ENCODE results near the gene NEUROG2. TPM values are rescaled to one million over a fixed set of nuclear protein-coding genes. Genes with fewer than 3 reads are reported as not detected.

Gene NEUROG2
- total and polyA plus RNA-seq, 2 of the 8 experiments (the other 6 are each of a cell fraction or from before 2014, with no cell fraction given) = 0.03 TPM; not detected in 1

- no peak overlapping the region for H3K27ac ChIP-seq (ENCODE audit: low read depth, low read length)
- no peak overlapping the region for H2BK15ac ChIP-seq (ENCODE audit: low read length)
- FAIRE-seq (no peak), DNase-seq (ENCODE audit: low read depth in 1 of 2, low spot score in 2 of 2) (peak in 1 of 2 experiments; percentile 75)
- H4K8ac ChIP-seq (ENCODE audit: extremely low read depth, insufficient read depth, low read length) = 0 out of 2 replicates have a peak overlapping the region, but pooled peaks have one; percentile 16
- no peak overlapping the region; the same call in 1 of the 2 replicates for H3K18ac ChIP-seq (ENCODE audit: extremely low read depth, low read length)
- H3K79me2 ChIP-seq (ENCODE audit: control insufficient read depth in 1 of 2, insufficient read depth in 2 of 2, low read length in 2 of 2) = no peaks in the 10 kb centered on the region
- WGBS, 2 experiments (ENCODE audit: extremely low coverage in 1 of 2, insufficient coverage in 1 of 2, insufficient read length in 1 of 2, insufficient replicate concordance in 2 of 2, low coverage in 1 of 2, low lambda C conversion rate in 2 of 2, missing lambda C conversion rate in 1 of 2) = 1% methylated on average over 43 of the region's 52 CpGs; no CpG with 5 or more reads in 1 of the 2 experiments
- H2BK12ac ChIP-seq (ENCODE audit: low read depth, low read length) = no peak overlapping the region; the same call in 1 of the 2 replicates
- ChIA-PET CTCF (ENCODE audit: partially characterized antibody) (interaction anchor here (0.6 to 4.1 kb wide), 7 partner anchors 8 to 187 kb away, joined by 3 to 24 read pairs (median 4); no protein-coding TSS in a partner anchor), POLR2A (ENCODE audit: partially characterized antibody) (interaction anchor here (1.4 kb wide), 1 partner anchor 8 kb away, joined by 4 read pairs; no protein-coding TSS in a partner anchor)
- H2AFZ ChIP-seq (ENCODE audit: low read length) = no peak overlapping the region
- H3K4me1 ChIP-seq (replicated peaks in 1 of 4; ENCODE audit: control insufficient read depth in 3 of 4, insufficient read depth in 4 of 4, low read length in 3 of 4) = peaks cover 9 to 32% (median 18%) of the 10 kb centered on the region in 4 experiments
- no peak overlapping the region for H4K91ac ChIP-seq (replicated peaks; ENCODE audit: insufficient read length, low read length)
- H3K4ac ChIP-seq (replicated peaks; ENCODE audit: insufficient read length, low read depth, low read length) = no peak overlapping the region
- H3K23ac ChIP-seq (ENCODE audit: insufficient read length) = no peak overlapping the region
- no peak overlapping the region for H2BK20ac ChIP-seq (ENCODE audit: low read length)
- H3K27me3 ChIP-seq (replicated peaks in 1 of 4; ENCODE audit: control insufficient read depth in 3 of 4, extremely low read depth in 1 of 4, insufficient read depth in 3 of 4, low read length in 3 of 4) = peaks cover 87 to 100% (median 95%) of the 10 kb centered on the region in 4 experiments
- no peaks in the 10 kb centered on the region for H3K9me3 ChIP-seq (ENCODE audit: insufficient read depth in 2 of 2, low read depth in 1 of 2, low read length in 1 of 2)
- H4K20me1 ChIP-seq (replicated peaks in 1 of 2; ENCODE audit: control insufficient read depth in 1 of 2, insufficient read depth in 2 of 2, low read length in 2 of 2) = peaks cover 5 to 30% of the 10 kb centered on the region in 2 experiments
- H3K79me1 ChIP-seq (ENCODE audit: low read depth, low read length) = no peaks in the 10 kb centered on the region
- H3K23me2 ChIP-seq (ENCODE audit: low read depth, low read length) = peaks cover 18% of the 10 kb centered on the region; the same call in 1 of the 2 replicates
- H4K5ac ChIP-seq (ENCODE audit: insufficient read length, low read depth, low read length) = no peak overlapping the region
- peak overlapping the region; percentile 90 to 96 for H3K4me2 ChIP-seq (ENCODE audit: insufficient read depth in 1 of 2, low read depth in 2 of 2, low read length in 2 of 2)
- no peak overlapping the region; the same call in 1 of the 2 replicates for H2BK5ac ChIP-seq (ENCODE audit: low read depth, low read length)
- peak overlapping the region; percentile 30 to 59 (median 36); a peak in 7 of 8 replicates for H3K4me3 ChIP-seq (ENCODE audit: extremely low read depth in 1 of 4, insufficient read depth in 2 of 4, low read depth in 3 of 4, low read length in 4 of 4)
- H3K9ac ChIP-seq (replicated peaks in 1 of 4; ENCODE audit: extremely low read depth in 1 of 4, low read depth in 3 of 4, low read length in 3 of 4) = no peak overlapping the region
- peaks cover 0 to 4% (median 0%) of the 10 kb centered on the region in 4 experiments; a peak in 1 of 8 replicates for H3K36me3 ChIP-seq (ENCODE audit: control insufficient read depth in 2 of 4, insufficient read depth in 4 of 4, low read length in 3 of 4)
- no peak overlapping the region for H3K14ac ChIP-seq (ENCODE audit: insufficient read length)
- H3K56ac ChIP-seq (replicated peaks; ENCODE audit: insufficient read length, low read depth, low read length) = no peak overlapping the region
- no peak overlapping the region for H2AK5ac ChIP-seq (ENCODE audit: low read depth, low read length)
- no peak overlapping the region for H2BK120ac ChIP-seq (replicated peaks; ENCODE audit: low read depth, low read length)
- TF ChIP-seq KDM1A (IDR thresholded peaks at IDR 0.05; ENCODE audit: borderline replicate concordance, low read length) (peak; percentile 18; the same call in 1 of the 2 replicates), RBBP5 (IDR thresholded peaks at IDR 0.05; ENCODE audit: borderline replicate concordance, low read depth, low read length) (peak; percentile 46; the same call in 1 of the 2 replicates), RAD21 (IDR thresholded peaks at IDR 0.05 in 1 of 2, conservative IDR thresholded peaks at IDR 0.05 in 1 of 2; ENCODE audit: low read depth in 2 of 2, low read length in 2 of 2) (peak in 1 of 2 experiments; percentile 39; a peak in 2 of 4 replicates), JUND (IDR thresholded peaks at IDR 0.05; ENCODE audit: low read length) (no peak), MAX (IDR thresholded peaks at IDR 0.05) (peak; percentile 61), KDM4A (IDR thresholded peaks at IDR 0.05; ENCODE audit: low read depth, low read length, severe bottlenecking) (no peak), EP300 (IDR thresholded peaks at IDR 0.05; ENCODE audit: borderline replicate concordance in 1 of 2, low read depth in 2 of 2, low read length in 2 of 2) (no peak), E2F6 (IDR thresholded peaks at IDR 0.05) (peak; percentile 36; the same call in 1 of the 2 replicates), MAFK (IDR thresholded peaks at IDR 0.05; ENCODE audit: low read depth, low read length) (no peak), SRF (IDR thresholded peaks at IDR 0.05; ENCODE audit: low read depth, low read length) (no peak)
Observed at GRCh38 chr4:112514647-112515197, 1.3 kb downstream of the NEUROG2 start.

All from H1 (cell line).